Muscle layer of colon (tissue), 2 donors: ENCODE results near the gene DTD1.

ENCODE experiments used
- H3K27ac ChIP-seq: one replicate; pipeline ENCODE4 v1.7.0; 2013; ENCODE audit warnings: low read depth, mild to moderate bottlenecking, low read length, moderate library complexity
- H3K27me3 ChIP-seq, 2 donors: one replicate each; pipeline ENCODE4 v1.7.0; 2013; ENCODE audit warnings: low read length in 2 of 2, mild to moderate bottlenecking in 2 of 2; ENCODE audit not compliant: insufficient read depth in 2 of 2, control insufficient read depth in 1 of 2
- H3K36me3 ChIP-seq: one replicate; pipeline ENCODE4 v1.7.0; 2013; ENCODE audit warnings: mild to moderate bottlenecking, low read length; ENCODE audit not compliant: insufficient read depth
- H3K4me1 ChIP-seq: one replicate; pipeline ENCODE4 v1.7.0; 2013; ENCODE audit warnings: mild to moderate bottlenecking, low read length; ENCODE audit not compliant: insufficient read depth
- H3K4me3 ChIP-seq, 2 donors: one replicate each; pipeline ENCODE4 v1.7.0; 2013; ENCODE audit warnings: low read length in 2 of 2, low read depth in 1 of 2, mild to moderate bottlenecking in 1 of 2, moderate library complexity in 1 of 2
- H3K9ac ChIP-seq: one replicate; pipeline ENCODE4 v1.7.0; 2013; ENCODE audit warnings: low read length
- H3K9me3 ChIP-seq: one replicate; pipeline ENCODE4 v1.7.0; 2013; ENCODE audit warnings: mild to moderate bottlenecking, low read length
- donor health status: abdominal sarcoma.
- donor health status: Adenocarcinoma of cecum.

DTD1 gene, protein sequence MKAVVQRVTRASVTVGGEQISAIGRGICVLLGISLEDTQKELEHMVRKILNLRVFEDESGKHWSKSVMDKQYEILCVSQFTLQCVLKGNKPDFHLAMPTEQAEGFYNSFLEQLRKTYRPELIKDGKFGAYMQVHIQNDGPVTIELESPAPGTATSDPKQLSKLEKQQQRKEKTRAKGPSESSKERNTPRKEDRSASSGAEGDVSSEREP

DNA sequence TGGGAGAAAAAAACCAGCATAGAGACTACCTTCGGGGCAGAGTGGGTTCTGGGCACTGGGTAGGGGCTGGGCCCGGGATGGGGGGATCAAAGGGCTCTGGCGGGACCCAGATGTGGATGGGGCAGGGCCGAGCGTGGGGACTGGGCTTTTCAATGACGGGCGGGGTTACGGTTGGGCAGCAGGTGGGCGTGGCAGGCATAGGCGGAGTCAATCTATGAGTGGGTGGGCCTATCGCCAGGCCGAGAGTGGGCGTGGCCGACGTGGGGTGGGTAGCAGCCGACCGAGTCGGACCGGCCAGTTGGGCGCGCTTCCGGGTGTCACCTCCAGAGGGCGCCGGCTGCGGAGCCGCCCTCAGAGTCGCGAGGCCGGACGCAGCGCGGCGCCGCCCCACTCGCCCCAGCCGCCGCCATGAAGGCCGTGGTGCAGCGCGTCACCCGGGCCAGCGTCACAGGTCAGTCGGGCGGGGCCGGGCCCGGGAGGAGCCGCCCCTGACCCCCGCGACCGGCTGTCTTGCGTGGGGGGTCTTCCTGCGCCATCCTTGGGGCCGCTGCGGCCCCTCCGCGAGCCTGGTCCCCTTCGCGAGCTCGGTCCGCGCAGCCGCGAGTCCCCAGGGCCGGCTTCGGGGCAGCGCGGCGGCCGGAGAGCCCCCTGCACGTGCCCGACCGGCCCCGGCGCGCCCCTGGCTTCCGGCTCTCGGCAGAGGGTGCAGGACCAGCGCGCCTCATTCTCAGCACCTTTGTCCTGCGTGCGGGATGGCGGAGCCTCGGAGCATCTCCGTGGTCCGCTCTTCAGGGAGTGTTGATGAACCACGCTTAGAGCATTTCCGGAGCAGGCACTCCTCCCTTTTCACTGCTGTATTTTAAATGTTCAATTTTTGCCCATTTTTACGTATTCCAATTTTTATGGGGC is at the start of gene DTD1:
TSS of gene DTD1 (plus strand) at position 390 of the 909 bp plus-strand sequence. CDS start at position 409, 19 bp downstream.
- Histone ChIP-seq H3K9ac (peak within 1 kb of the TSS; percentile 23), H3K36me3 (no peaks in the 10 kb centered on the region), H3K4me1 (peaks cover 9% of the 10 kb centered on the region), H3K9me3 (no peaks in the 10 kb centered on the region), H3K4me3 (peak within 1 kb of the TSS; percentile 90 to 100), H3K27me3 (no peaks in the 10 kb centered on the region), H3K27ac (peak within 1 kb of the TSS; percentile 78)

GRCh38 chr20:18541741-18542140 is 46.1 kb upstream of the DTD1 start:
- H3K4me3 ChIP-seq = no peak overlapping the region
- H3K36me3 ChIP-seq = peaks cover 37% of the 10 kb centered on the region
- no peak overlapping the region for H3K9ac ChIP-seq

DNA sequence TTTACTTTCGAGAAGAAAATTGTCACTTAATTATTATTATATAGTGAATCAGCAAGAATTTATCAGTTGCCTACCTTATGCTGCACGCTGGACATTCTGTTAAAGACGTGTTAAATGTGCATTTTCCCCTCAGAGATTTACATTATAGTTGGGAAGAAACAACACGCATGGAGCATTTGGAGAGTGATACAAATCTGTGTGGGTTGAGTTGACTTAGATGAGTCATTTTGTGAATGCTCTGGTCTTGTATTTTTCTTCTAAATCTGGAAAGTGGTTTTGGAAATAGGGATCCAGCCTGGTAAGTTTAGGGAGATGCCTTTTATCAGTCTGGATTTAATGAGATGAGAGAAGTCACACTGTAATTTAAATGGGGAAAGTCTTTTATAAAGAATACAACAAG is 44.6 kb upstream of the DTD1 start:
- no peaks in the 10 kb centered on the region for H3K9me3 ChIP-seq
- H3K9ac ChIP-seq = no peak overlapping the region
- peaks cover 47% of the 10 kb centered on the region for H3K36me3 ChIP-seq
- H3K4me3 ChIP-seq = no peak overlapping the region
- H3K4me1 ChIP-seq = no peaks in the 10 kb centered on the region
- H3K27ac ChIP-seq = no peak overlapping the region
- no peaks in the 10 kb centered on the region for H3K27me3 ChIP-seq

More at GRCh38 chr20:18541741-18542140, 46.1 kb upstream of the DTD1 start:
- Histone ChIP-seq H3K27ac (no peak overlapping the region), H3K9me3 (no peaks in the 10 kb centered on the region), H3K4me1 (no peaks in the 10 kb centered on the region), H3K27me3 (no peaks in the 10 kb centered on the region)

GRCh38 chr20:18543932-18544331 is 43.9 kb upstream of the DTD1 start:
- Histone ChIP-seq H3K27me3 (no peaks in the 10 kb centered on the region), H3K9me3 (no peaks in the 10 kb centered on the region), H3K4me1 (no peaks in the 10 kb centered on the region), H3K27ac (no peak overlapping the region), H3K4me3 (no peak overlapping the region), H3K36me3 (peaks cover 51% of the 10 kb centered on the region), H3K9ac (no peak overlapping the region)

DNA sequence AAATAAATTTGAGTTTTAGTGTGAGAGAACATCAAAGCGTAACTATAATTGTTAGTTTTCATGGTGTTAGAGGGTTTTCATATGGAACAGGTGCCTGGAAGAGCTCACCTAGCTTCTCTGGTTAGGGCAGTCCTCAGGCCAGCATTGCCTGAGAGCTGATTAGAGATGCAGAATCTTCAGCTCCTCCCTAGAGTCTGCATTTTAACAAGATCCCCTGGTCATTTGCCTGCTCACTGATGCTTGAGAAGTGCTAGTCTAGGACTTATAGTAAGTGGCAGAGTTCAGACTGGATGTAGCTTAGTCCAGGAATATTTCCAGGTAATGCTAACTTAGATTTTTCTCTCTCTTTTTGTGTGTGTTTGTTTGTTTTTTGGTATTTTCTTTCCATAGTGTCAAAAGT is 42.3 kb upstream of the DTD1 start:
- Histone ChIP-seq H3K4me3 (no peak overlapping the region), H3K9ac (no peak overlapping the region), H3K9me3 (no peaks in the 10 kb centered on the region), H3K27me3 (no peaks in the 10 kb centered on the region), H3K4me1 (no peaks in the 10 kb centered on the region), H3K27ac (no peak overlapping the region), H3K36me3 (peaks cover 50% of the 10 kb centered on the region)

- H3K9me3 ChIP-seq = no peaks in the 10 kb centered on the region
- H3K9ac ChIP-seq = no peak overlapping the region
- no peaks in the 10 kb centered on the region for H3K27me3 ChIP-seq
- H3K36me3 ChIP-seq = peaks cover 48% of the 10 kb centered on the region
- H3K4me1 ChIP-seq = no peaks in the 10 kb centered on the region
- H3K4me3 ChIP-seq = no peak overlapping the region
- no peak overlapping the region for H3K27ac ChIP-seq
These were observed 39.4 kb upstream of the DTD1 start for GRCh38 chr20:18548465-18548864.

- no peak overlapping the region for H3K9ac ChIP-seq
- no peaks in the 10 kb centered on the region for H3K4me1 ChIP-seq
- no peaks in the 10 kb centered on the region for H3K9me3 ChIP-seq
- H3K4me3 ChIP-seq = no peak overlapping the region
- H3K36me3 ChIP-seq = peaks cover 19% of the 10 kb centered on the region
- no peak overlapping the region for H3K27ac ChIP-seq
- no peaks in the 10 kb centered on the region for H3K27me3 ChIP-seq
These were observed 34.1 kb upstream of the DTD1 start for GRCh38 chr20:18553746-18554145.

DNA sequence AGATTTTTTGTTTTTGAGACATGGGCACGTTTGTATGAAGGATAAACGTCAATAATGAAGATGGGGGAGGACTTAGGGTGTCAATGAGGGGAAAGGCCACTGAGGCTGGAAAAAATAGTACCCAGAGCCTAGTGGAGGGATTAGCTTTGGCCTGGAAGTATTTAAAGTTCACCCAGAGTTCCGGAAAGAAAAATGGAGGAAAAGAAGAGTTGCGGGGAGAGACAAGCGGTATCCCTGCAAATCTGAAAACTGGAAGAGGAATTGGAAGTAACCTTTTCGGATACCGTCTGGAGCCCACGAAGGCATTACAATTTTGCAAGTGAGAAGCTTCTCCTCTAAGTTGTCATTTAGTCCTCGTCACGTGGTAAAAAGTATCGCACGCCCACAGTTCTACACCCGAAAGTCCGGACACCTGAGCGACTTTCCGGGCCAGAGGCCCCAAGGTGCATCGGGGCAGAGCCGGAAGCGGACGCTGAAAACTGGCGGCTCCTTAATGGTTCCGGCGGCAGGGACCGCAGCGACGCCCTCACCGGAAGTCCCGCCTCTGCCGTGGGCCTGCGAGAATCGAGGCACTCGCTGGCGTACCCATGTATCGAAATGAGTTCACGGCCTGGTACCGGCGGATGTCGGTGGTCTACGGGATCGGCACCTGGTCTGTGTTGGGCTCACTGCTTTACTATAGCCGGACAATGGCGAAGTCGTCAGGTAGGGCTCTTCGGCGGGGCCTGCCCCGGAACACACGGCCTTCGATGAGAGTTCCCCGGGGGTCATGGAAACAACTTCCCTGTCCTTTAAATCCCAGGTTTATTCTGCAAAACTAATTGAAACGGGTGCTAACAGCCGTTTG is 20.7 kb upstream of the DTD1 start, which contains the start of gene SMIM26:
TSS of gene SMIM26 (plus strand) at position 541 of the 847 bp plus-strand sequence. CDS start at position 588, 47 bp downstream.
- no peaks in the 10 kb centered on the region for H3K9me3 ChIP-seq
- peak within 1 kb of the TSS; percentile 63 to 85 for H3K4me3 ChIP-seq
- no peaks in the 10 kb centered on the region for H3K27me3 ChIP-seq
- peak within 1 kb of the TSS; percentile 83 for H3K27ac ChIP-seq
- H3K9ac ChIP-seq = peak within 1 kb of the TSS; percentile 83
- H3K4me1 ChIP-seq = peaks cover 8% of the 10 kb centered on the region
- H3K36me3 ChIP-seq = peaks cover 12% of the 10 kb centered on the region

- peaks cover 8% of the 10 kb centered on the region for H3K4me1 ChIP-seq
- H3K27me3 ChIP-seq = no peaks in the 10 kb centered on the region
- H3K9me3 ChIP-seq = no peaks in the 10 kb centered on the region
- H3K27ac ChIP-seq = peak overlapping the region; percentile 83
- H3K9ac ChIP-seq = peak overlapping the region; percentile 83
- H3K36me3 ChIP-seq = peaks cover 12% of the 10 kb centered on the region
- peak overlapping the region; percentile 63 to 85 for H3K4me3 ChIP-seq
These were observed 20.1 kb upstream of the DTD1 start for GRCh38 chr20:18567739-18568091.

GRCh38 chr20:18571009-18571408 is 16.8 kb upstream of the DTD1 start:
- no peak overlapping the region for H3K9ac ChIP-seq
- peaks cover 8% of the 10 kb centered on the region for H3K4me1 ChIP-seq
- H3K27ac ChIP-seq = no peak overlapping the region
- no peaks in the 10 kb centered on the region for H3K27me3 ChIP-seq
- no peak overlapping the region for H3K4me3 ChIP-seq
- H3K36me3 ChIP-seq = peaks cover 12% of the 10 kb centered on the region
- no peaks in the 10 kb centered on the region for H3K9me3 ChIP-seq

DNA sequence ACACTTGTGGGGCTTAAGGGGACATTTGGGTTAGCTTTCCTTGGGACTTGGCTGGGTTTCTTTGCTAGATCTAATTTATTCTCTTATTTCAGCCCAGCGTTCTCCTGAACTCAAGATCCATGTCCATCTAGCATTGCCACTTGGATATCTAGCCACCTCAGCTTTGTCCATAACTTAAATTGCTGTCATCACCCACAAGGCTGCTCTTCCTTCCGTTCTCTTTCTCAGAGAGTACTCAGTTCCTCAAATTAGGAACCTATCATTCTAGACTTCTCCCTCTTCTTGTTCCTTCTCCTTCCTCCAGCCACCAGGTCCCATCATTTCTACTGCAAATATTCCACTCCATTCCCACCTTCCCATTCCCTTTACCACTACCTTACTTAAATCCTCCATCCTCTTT is 16.3 kb upstream of the DTD1 start:
- Histone ChIP-seq H3K9ac (no peak overlapping the region), H3K9me3 (no peaks in the 10 kb centered on the region), H3K27ac (no peak overlapping the region)

More for the DNA sequence above, 16.3 kb upstream of the DTD1 start:
- no peaks in the 10 kb centered on the region for H3K27me3 ChIP-seq
- no peak overlapping the region for H3K4me3 ChIP-seq
- peaks cover 12% of the 10 kb centered on the region for H3K36me3 ChIP-seq
- peaks cover 4% of the 10 kb centered on the region for H3K4me1 ChIP-seq
